ENCODE results near the gene MECP2. TPM values are rescaled to one million over a fixed set of nuclear protein-coding genes. Genes with fewer than 3 reads are reported as not detected.

Gene MECP2
- total RNA-seq, 2 experiments from 2014 or later = 63.7 to 65.1 TPM

DNA sequence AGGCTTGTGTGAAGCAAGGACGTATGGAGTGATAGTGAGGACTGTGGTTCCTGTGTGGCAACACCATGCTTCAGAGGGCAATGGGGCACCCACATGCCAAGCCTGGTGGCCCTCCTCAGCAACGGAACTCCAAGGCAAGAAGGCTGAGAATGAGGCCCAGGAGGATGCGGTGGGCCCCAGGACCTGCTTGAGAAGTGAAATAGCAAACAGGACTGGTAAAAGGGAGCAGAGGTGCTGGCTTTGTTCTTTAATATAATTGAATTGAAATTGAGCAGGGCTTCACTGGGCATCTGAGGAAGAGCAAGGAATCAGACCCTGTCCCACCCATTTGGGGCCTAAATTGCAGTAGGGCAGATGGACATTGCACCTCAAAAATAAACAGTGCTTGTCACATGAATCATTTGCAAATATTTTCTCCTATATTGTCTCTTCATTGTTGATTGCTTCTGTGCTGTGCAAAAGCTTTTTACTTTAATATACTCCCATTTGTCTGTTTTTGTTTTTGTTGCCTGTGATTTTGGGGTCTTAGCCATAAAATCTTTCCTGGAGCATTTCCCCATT, 122.7 kb downstream of the MECP2 start:
- no peaks in the 10 kb centered on the region for H3K27me3 Mint-ChIP-seq
- CTCF ChIA-PET = interaction anchor here (1.3 kb wide), 1 partner anchor 35 kb away, joined by 3 read pairs; no protein-coding TSS in a partner anchor
- H3K36me3 Mint-ChIP-seq (ENCODE audit: low read depth) = peaks cover 14% of the 10 kb centered on the region
- TF ChIP-seq, protein P1, sequence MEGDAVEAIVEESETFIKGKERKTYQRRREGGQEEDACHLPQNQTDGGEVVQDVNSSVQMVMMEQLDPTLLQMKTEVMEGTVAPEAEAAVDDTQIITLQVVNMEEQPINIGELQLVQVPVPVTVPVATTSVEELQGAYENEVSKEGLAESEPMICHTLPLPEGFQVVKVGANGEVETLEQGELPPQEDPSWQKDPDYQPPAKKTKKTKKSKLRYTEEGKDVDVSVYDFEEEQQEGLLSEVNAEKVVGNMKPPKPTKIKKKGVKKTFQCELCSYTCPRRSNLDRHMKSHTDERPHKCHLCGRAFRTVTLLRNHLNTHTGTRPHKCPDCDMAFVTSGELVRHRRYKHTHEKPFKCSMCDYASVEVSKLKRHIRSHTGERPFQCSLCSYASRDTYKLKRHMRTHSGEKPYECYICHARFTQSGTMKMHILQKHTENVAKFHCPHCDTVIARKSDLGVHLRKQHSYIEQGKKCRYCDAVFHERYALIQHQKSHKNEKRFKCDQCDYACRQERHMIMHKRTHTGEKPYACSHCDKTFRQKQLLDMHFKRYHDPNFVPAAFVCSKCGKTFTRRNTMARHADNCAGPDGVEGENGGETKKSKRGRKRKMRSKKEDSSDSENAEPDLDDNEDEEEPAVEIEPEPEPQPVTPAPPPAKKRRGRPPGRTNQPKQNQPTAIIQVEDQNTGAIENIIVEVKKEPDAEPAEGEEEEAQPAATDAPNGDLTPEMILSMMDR (IDR thresholded peaks at IDR 0.05) = no peak
- intact Hi-C loops (cut with micrococcal nuclease) = no loop called here
- POLR2A ChIA-PET = interaction anchor here (0.9 to 12.0 kb wide), 4 partner anchors 7 to 353 kb away, joined by 3 to 105 read pairs (median 14); partner anchors contain the start of gene ARHGAP4
- peak overlapping the region; percentile 98 for H3K27ac Mint-ChIP-seq
- H3K4me1 Mint-ChIP-seq (ENCODE audit: low read depth) = peaks cover 15% of the 10 kb centered on the region
- DNase-seq (no peak), ATAC-seq (no peak)
- H3K4me3 Mint-ChIP-seq = peak overlapping the region; percentile 88
- H3K9me3 Mint-ChIP-seq = no peaks in the 10 kb centered on the region

DNA sequence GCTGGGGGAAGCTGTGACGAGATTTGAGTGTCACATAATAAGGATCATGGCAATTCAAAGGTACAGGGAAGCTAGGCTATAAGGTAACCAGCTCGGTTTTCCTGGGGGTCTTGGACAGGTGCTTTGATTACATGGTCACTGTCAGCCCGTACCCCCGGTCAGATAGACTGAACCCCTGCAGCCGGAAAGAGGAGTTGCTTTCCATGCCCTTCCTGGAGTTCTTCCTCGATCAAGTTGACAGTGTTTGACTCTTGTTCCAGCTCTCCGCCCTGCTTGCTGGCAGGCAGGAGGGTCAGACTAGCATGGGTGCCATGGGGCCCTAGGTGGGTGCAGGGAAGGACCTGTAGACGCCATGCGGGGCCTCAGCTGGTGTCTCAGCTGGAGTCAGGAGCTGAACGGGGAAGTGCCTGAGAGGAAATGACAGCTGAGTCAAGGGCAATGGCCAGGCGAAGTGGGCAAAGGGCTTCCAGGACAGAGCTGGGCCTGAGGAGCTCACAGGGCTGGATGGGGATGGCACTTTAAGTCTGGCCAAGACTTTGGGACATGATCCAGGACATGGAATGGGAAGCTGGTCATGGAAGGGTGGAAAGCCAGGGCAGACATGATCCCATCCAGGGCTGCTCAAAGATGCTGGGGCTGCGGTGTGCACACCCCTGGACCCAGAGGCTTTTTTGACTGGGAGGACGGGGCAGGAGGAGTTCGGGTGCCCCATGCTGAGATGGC, 123.4 kb downstream of the MECP2 start:
- CTCF ChIA-PET = interaction anchor here (0.9 to 1.3 kb wide), 2 partner anchors 39 to 40 kb away, joined by 3 to 4 read pairs; no protein-coding TSS in a partner anchor
- peaks cover 15% of the 10 kb centered on the region for H3K4me1 Mint-ChIP-seq (ENCODE audit: low read depth)
- H3K36me3 Mint-ChIP-seq (ENCODE audit: low read depth) = peaks cover 21% of the 10 kb centered on the region
- POLR2A ChIA-PET = interaction anchor here (0.7 to 12.0 kb wide), 6 partner anchors 7 to 353 kb away, joined by 3 to 105 read pairs (median 13); partner anchors contain the start of gene ARHGAP4
- H3K27me3 Mint-ChIP-seq = no peaks in the 10 kb centered on the region
- peak overlapping the region; percentile 98 for H3K27ac Mint-ChIP-seq
- ATAC-seq = no peak
- no peaks in the 10 kb centered on the region for H3K9me3 Mint-ChIP-seq
- DNase-seq = no peak
- intact Hi-C loops (cut with micrococcal nuclease) = no loop called here
- TF ChIP-seq, protein P1 (IDR thresholded peaks at IDR 0.05) = no peak
- H3K4me3 Mint-ChIP-seq = peak overlapping the region; percentile 88

DNA sequence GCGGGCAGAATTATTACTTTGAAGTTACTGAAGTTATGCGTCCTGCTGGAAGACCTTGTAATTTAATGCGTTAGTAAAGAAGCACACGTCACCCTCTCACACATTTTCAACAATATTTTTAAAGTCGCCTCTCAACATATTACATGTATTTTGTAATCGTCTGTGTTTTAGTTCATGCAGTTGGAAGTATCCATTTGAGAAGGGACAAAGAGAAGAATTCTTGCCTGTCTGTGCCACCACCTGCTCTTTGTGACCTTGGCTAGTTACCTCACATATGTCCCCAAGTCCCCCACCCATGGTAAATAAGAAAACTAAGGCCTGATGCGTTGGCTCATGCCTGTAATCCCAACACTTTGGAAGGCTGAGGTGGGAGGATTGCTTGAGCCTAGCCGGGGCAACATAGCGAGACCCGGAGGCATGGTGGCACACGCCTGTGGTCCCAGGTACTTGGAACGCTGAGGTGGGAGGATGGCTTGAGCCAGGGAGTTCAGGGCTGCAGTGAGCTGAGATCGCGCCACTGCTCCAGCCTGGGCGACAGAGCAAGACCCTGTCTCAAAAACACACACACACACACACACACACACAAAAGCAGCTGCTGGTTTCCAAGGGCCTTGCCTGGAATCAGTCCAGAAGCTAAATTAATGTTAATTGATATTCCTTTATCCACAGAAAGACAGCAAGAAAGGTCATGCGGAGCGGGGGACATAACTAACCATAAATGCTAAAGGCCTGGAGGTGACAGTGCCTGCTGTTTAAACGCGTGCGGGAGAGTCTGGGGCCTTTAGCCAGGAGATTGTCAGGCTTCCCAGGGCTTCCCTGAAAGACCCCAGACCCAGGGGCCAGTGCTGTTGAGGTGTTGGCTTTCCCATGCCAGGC, 124.2 kb downstream of the MECP2 start:
- Mint-ChIP-seq H3K4me3 (peak overlapping the region; percentile 88), H3K27me3 (no peaks in the 10 kb centered on the region), H3K4me1 (ENCODE audit: low read depth) (peaks cover 15% of the 10 kb centered on the region), H3K36me3 (ENCODE audit: low read depth) (peaks cover 27% of the 10 kb centered on the region), H3K9me3 (no peaks in the 10 kb centered on the region), H3K27ac (peak overlapping the region; percentile 98)
- CTCF ChIA-PET = interaction anchor here (0.9 to 1.3 kb wide), 2 partner anchors 39 to 41 kb away, joined by 3 to 4 read pairs; no protein-coding TSS in a partner anchor
- no peak for DNase-seq
- POLR2A ChIA-PET = interaction anchor here (0.7 to 12.0 kb wide), 9 partner anchors 8 to 467 kb away, joined by 3 to 105 read pairs (median 3); partner anchors contain the start of gene ARHGAP4
- intact Hi-C loops (cut with micrococcal nuclease) = no loop called here
- TF ChIP-seq, protein P1 (IDR thresholded peaks at IDR 0.05) = no peak
- no peak for ATAC-seq

DNA sequence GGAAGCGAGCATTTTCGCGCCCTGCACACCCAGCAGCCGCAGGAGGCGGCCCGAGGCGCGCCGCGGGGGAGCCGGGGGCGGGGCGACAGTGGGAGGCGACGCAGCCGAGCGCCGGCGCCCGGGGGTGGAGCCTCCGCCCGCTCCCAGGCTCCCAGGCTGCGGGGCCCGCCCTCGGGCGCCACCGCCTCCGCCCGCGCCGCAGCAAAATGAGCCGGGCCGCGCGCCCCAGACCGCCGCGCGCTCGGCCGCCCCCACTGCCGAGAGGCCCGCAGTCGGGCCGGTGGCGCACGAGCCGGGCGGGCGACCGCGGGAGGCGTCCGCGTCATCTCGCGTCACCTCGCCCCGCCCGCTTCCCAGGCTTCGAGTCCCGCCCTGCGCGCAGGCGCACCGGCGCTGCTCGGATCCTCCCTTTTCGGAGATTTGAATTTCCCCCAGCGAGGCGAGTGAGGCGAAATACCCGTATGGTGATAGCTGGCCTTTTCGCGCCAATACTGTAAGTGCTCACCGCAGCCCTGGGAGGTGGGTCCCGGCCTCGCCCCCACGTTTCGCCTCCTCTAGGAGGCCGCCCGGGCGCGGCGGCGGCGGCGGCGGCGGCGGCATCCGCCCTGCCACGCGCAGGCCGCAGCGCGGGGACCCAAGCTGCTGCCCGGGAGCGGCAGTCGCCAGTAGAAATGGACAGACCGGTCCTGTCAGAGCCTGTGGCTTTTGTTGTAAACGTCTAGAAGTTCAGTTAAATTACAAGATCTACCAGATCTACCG, 125.0 kb downstream of the MECP2 start, which contains the start of gene TMEM187:
TMEM187 (plus strand) TSS at position 387 of the 759 bp plus-strand sequence. CDS start 9,309 bp downstream, outside the sequence.
- POLR2A ChIA-PET = interaction anchor here (1.0 to 12.0 kb wide), 10 partner anchors 9 to 468 kb away, joined by 3 to 105 read pairs (median 9); partner anchors contain the start of genes ARHGAP4 and RPL10
- DNase-seq (peak; percentile 93), ATAC-seq (peak; percentile 55)
- H3K36me3 Mint-ChIP-seq (ENCODE audit: low read depth) = peaks cover 36% of the 10 kb centered on the region
- peaks cover 17% of the 10 kb centered on the region for H3K4me1 Mint-ChIP-seq (ENCODE audit: low read depth)
- H3K27ac Mint-ChIP-seq = peak within 1 kb of the TSS; percentile 100
- CTCF ChIA-PET = interaction anchor here (1.3 kb wide), 1 partner anchor 42 kb away, joined by 4 read pairs; no protein-coding TSS in a partner anchor
- intact Hi-C loops (cut with micrococcal nuclease) = no loop called here
- peak within 1 kb of the TSS; percentile 93 for H3K4me3 Mint-ChIP-seq
- TF ChIP-seq, protein P1 (IDR thresholded peaks at IDR 0.05) = no peak
- H3K27me3 Mint-ChIP-seq = no peaks in the 10 kb centered on the region
- no peaks in the 10 kb centered on the region for H3K9me3 Mint-ChIP-seq

Small RNA genes within 50 kb of the gene (microRNA-seq; reads per million reads assigned to microRNA genes)
- gene MIR3202-1 (ENCODE audit: borderline microRNAs expressed, borderline replicate concordance) (not detected), gene MIR3202-2 (ENCODE audit: borderline microRNAs expressed, borderline replicate concordance) (not detected), gene MIR718 (ENCODE audit: borderline microRNAs expressed, borderline replicate concordance) (not detected)

Other genes starting within 250 kb of the MECP2 start
- gene L1CAM, start 211.5 kb downstream of the MECP2 start, total RNA-seq = 1 to 10 TPM; 2.1 to 2.2 TPM
- not detected for gene AVPR2, start 193.0 kb downstream of the MECP2 start, total RNA-seq
- 100 to 1,000 TPM; 128 to 130 TPM for gene ARHGAP4, start 171.5 kb downstream of the MECP2 start, total RNA-seq
- 100 to 1,000 TPM; 123 to 136 TPM for gene NAA10, start 162.7 kb downstream of the MECP2 start, total RNA-seq
- gene RENBP, start 153.1 kb downstream of the MECP2 start, total RNA-seq = 10 to 100 TPM; 14.3 to 15.8 TPM
- 100 to 1,000 TPM; 115 to 116 TPM for gene HCFC1, start 125.9 kb downstream of the MECP2 start, total RNA-seq
- gene TMEM187, start 125.0 kb downstream of the MECP2 start, total RNA-seq = 1 to 10 TPM; 4.4 to 4.5 TPM
- gene IRAK1, start 77.8 kb downstream of the MECP2 start, total RNA-seq = 100 to 1,000 TPM; 134 to 136 TPM
- gene OPN1LW, start 46.5 kb upstream of the MECP2 start, total RNA-seq = not detected
- gene OPN1MW, start 84.9 kb upstream of the MECP2 start, total RNA-seq = not detected
- gene OPN1MW2, start 122.0 kb upstream of the MECP2 start, total RNA-seq = not detected
- gene OPN1MW3, start 159.9 kb upstream of the MECP2 start, total RNA-seq = not detected
- not detected for gene TEX28, start 197.4 kb upstream of the MECP2 start, total RNA-seq
- gene TKTL1, start 198.1 kb upstream of the MECP2 start, total RNA-seq = 1 to 10 TPM in 1 of 2 experiments, under 1 TPM in 1; 0.67 to 1.0 TPM